Body of pancreas (tissue), 4 donors: ENCODE data around the gene TJAP1.

Source experiments
- CTCF ChIP-seq, 7 experiments: fragments of 450-650 bp in 4 of 7; fragments of 200-600 bp in 3 of 7; sonication (generic) in 3 of 7; IDR thresholded peaks; one replicate each; pipeline ENCODE4 v1.5.1; 2016 to 2019; ENCODE audit warnings: antibody characterized with exemption in 7 of 7
- POLR2A ChIP-seq, 3 donors: fragments of 450-650 bp; IDR thresholded peaks; one replicate each; pipeline ENCODE4 v1.6.1; 2016; ENCODE audit warnings: antibody characterized with exemption in 3 of 3, mild to moderate bottlenecking in 2 of 3

GRCh38 chr6:43450699-43451131 lies 26.7 kb upstream of the TJAP1 start:
- no peak for TF ChIP-seq CTCF (IDR thresholded peaks at IDR 0.05)
- no peak for TF ChIP-seq POLR2A (IDR thresholded peaks at IDR 0.05)
